ENCODE measurements around the gene APOL3. TPM values are rescaled to one million over a fixed set of nuclear protein-coding genes. Genes with fewer than 3 reads are reported as not detected.
"Not testable (repeated sequence)": the region's sequence is repeated elsewhere in the genome, so short reads cannot be mapped to it uniquely, and the experiment has no call there.

APOL3 gene
- total and polyA plus RNA-seq, 2 donors (not counting 3 experiments of a cell fraction or from before 2014, with no cell fraction given): 17.9 to 36.9 TPM

- no peaks in the 10 kb centered on the region for H4K20me1 ChIP-seq (replicated peaks; ENCODE audit: control insufficient read depth, extremely low read depth, insufficient read depth, low read length)
- H3K36me3 ChIP-seq (ENCODE audit: control insufficient read depth in 2 of 2, extremely low read depth in 1 of 2, insufficient read depth in 2 of 2, low read length in 2 of 2): no peaks in the 10 kb centered on the region
- no peaks in the 10 kb centered on the region for H3K9me1 ChIP-seq (replicated peaks; ENCODE audit: control insufficient read depth, extremely low read depth, insufficient read depth, low read length)
- no peak for DNase-seq (ENCODE audit: low read depth, low spot score)
- H3K4me2 ChIP-seq (ENCODE audit: insufficient read depth, low read length): no peak within 1 kb of the TSS
- H2AFZ ChIP-seq (ENCODE audit: low read depth, low read length): no peak within 1 kb of the TSS
- no peaks in the 10 kb centered on the region for H3K79me2 ChIP-seq (ENCODE audit: control insufficient read depth, insufficient read depth, low read length)
- H3K27ac ChIP-seq (ENCODE audit: insufficient read depth, low read depth, low read length): no peak within 1 kb of the TSS
- no peak within 1 kb of the TSS for H3K9ac ChIP-seq (replicated peaks; ENCODE audit: extremely low read depth, insufficient read depth, low read length)
- POLR2A ChIA-PET: no interaction called here
- peaks cover 0 to 2% of the 10 kb centered on the region in 2 experiments for H3K27me3 ChIP-seq (ENCODE audit: control insufficient read depth in 2 of 2, insufficient read depth in 2 of 2, low read length in 2 of 2)
- no peak for FAIRE-seq
- TF ChIP-seq CTCF (IDR thresholded peaks at IDR 0.05; ENCODE audit: extremely low read depth in 1 of 2, insufficient read depth in 1 of 2, low read depth in 1 of 2, low read length in 2 of 2): no peak
- no peak for TF ChIP-seq JUN (IDR thresholded peaks at IDR 0.05; ENCODE audit: borderline replicate concordance, insufficient read depth, insufficient read length, low read depth)
- TF ChIP-seq POLR2A (IDR thresholded peaks at IDR 0.05; ENCODE audit: low read depth, low read length): no peak
- TF ChIP-seq MYC (IDR thresholded peaks at IDR 0.05; ENCODE audit: low read depth, low read length): no peak
- intact Hi-C loops (cut with micrococcal nuclease) (loop anchor here (2.0 kb wide), 1 partner anchor 37 kb away; the partner anchor contains the start of gene APOL2), dilution Hi-C loops (cut with MboI; ENCODE audit: extremely low pct_ligation_motif_present, low sequenced_read_pairs) (no loop called here)
- H3K9me3 ChIP-seq (replicated peaks; ENCODE audit: control insufficient read depth, insufficient read depth, low read length): no peaks in the 10 kb centered on the region
- no TSS peak for BruUV-seq (replicated peaks)
- peaks cover 16% of the 10 kb centered on the region for H3K4me1 ChIP-seq (ENCODE audit: control insufficient read depth, extremely low read depth, insufficient read depth, low read length)
- no peak within 1 kb of the TSS for H3K4me3 ChIP-seq (replicated peaks in 1 of 3; ENCODE audit: insufficient read depth in 1 of 3, low read depth in 1 of 3, low read length in 3 of 3)
- CTCF ChIA-PET: interaction anchor here (1.2 to 3.3 kb wide), 7 partner anchors 9 to 285 kb away, joined by 3 to 19 read pairs (median 6); partner anchors contain the start of gene APOL2
Observed at GRCh38 chr22:36201630-36202319, 41.2 kb upstream of the APOL3 start, which contains the start of gene APOL4. Gene APOL4, minus strand, starts transcription at chr22:36201809. Its CDS starts 75 bp downstream, at chr22:36201734.

GRCh38 chr22:36201025-36201424 is 40.5 kb upstream of the APOL3 start:
- FAIRE-seq: peak; percentile 76
- H3K27ac ChIP-seq (ENCODE audit: insufficient read depth, low read depth, low read length); H4K20me1 ChIP-seq (replicated peaks; ENCODE audit: control insufficient read depth, extremely low read depth, insufficient read depth, low read length); H3K9me3 ChIP-seq (replicated peaks; ENCODE audit: control insufficient read depth, insufficient read depth, low read length); DNase-seq (ENCODE audit: low read depth, low spot score); POLR2A ChIA-PET; H3K27me3 ChIP-seq (ENCODE audit: control insufficient read depth in 2 of 2, insufficient read depth in 2 of 2, low read length in 2 of 2); H3K36me3 ChIP-seq (ENCODE audit: control insufficient read depth in 2 of 2, extremely low read depth in 1 of 2, insufficient read depth in 2 of 2, low read length in 2 of 2); BruUV-seq (replicated peaks); H3K9ac ChIP-seq (replicated peaks; ENCODE audit: extremely low read depth, insufficient read depth, low read length); H3K9me1 ChIP-seq (replicated peaks; ENCODE audit: control insufficient read depth, extremely low read depth, insufficient read depth, low read length); dilution Hi-C loops (cut with MboI; ENCODE audit: extremely low pct_ligation_motif_present, low sequenced_read_pairs); H3K4me3 ChIP-seq (replicated peaks in 1 of 3; ENCODE audit: insufficient read depth in 1 of 3, low read depth in 1 of 3, low read length in 3 of 3); intact Hi-C loops (cut with micrococcal nuclease); H3K79me2 ChIP-seq (ENCODE audit: control insufficient read depth, insufficient read depth, low read length); H3K4me2 ChIP-seq (ENCODE audit: insufficient read depth, low read length); H2AFZ ChIP-seq (ENCODE audit: low read depth, low read length): not testable (repeated sequence)
- peaks cover 20% of the 10 kb centered on the region for H3K4me1 ChIP-seq (ENCODE audit: control insufficient read depth, extremely low read depth, insufficient read depth, low read length)
- CTCF ChIA-PET: interaction anchor here (1.5 to 2.1 kb wide), 2 partner anchors 85 to 286 kb away, joined by 4 to 6 read pairs; no protein-coding TSS in a partner anchor

Measured in endothelial cell of umbilical vein (primary cell).